Prostate gland (tissue), 2 donors: ENCODE data around the gene CENPL. TPM values are rescaled to one million over a fixed set of nuclear protein-coding genes. Genes with fewer than 3 reads are reported as not detected.
A peak's percentile ranks its signal among the peaks of the same experiment; 100 is the strongest.

Source experiments
- DNase-seq: peaks from one replicate; pipeline ENCODE4 v3.0.0-alpha.2; 2019; ENCODE audit warnings: low spot score
- H3K27ac ChIP-seq, 2 donors: fragments of 200-600 bp; sonication (generic); 2 replicates each; pipeline ENCODE4 v1.5.1; 2017 to 2019
- H3K27me3 ChIP-seq: fragments of 200-600 bp; sonication (generic); replicated peaks from 2 replicates; pipeline ENCODE4 v1.5.1; 2019; ENCODE audit not compliant: insufficient read depth
- H3K36me3 ChIP-seq, 2 donors: fragments of 200-600 bp; sonication (generic); 1 replicate in 1 of 2; 2 replicates in 1 of 2; pipeline versions ENCODE4 v1.5.1 to v1.8.1; 2017 to 2019
- H3K4me1 ChIP-seq: fragments of 200-600 bp; sonication (generic); replicated peaks from 2 replicates; pipeline ENCODE4 v1.5.1; 2019
- H3K4me3 ChIP-seq, 2 donors: fragments of 200-600 bp; sonication (generic); 2 replicates each; pipeline ENCODE4 v1.5.1; 2017 to 2019
- H3K9me3 ChIP-seq: fragments of 200-600 bp; sonication (generic); 2 replicates; pipeline ENCODE4 v1.5.1; 2017
- POLR2A ChIP-seq: fragments of 450-650 bp; IDR thresholded peaks from one replicate; pipeline ENCODE4 v1.6.1; 2016; ENCODE audit warnings: antibody characterized with exemption, mild to moderate bottlenecking
- POLR2AphosphoS5 ChIP-seq: sonication (generic); formaldehyde crosslinking; IDR thresholded peaks from one replicate; pipeline ENCODE4 v1.6.1; 2017; ENCODE audit warnings: antibody characterized with exemption
- WGBS: methylation state at CpG from one replicate; pipeline ENCODE4 v1.1.5; 2018; 5-methylcytosine and 5-hydroxymethylcytosine counted together
- intact Hi-C: fragments of 100-400 bp; cut with DNase I; formaldehyde crosslinking; loops from one replicate; pipeline ENCODE4 v1.14.2; 2022
- total RNA-seq, 2 donors: library from RNA; depleted of rRNA; stranded (reverse); fragments of >200 nt; gene quantifications; one replicate each; pipeline ENCODE4 v1.1.0, GENCODE V29; 2016
- TF ChIP-seq, protein P1 (sequence below), 4 experiments: fragments of 200-600 bp in 2 of 4; fragments of 450-650 bp in 2 of 4; sonication (generic) in 2 of 4; IDR thresholded peaks; 1 replicate in 3 of 4; 2 replicates in 1 of 4; pipeline ENCODE4 v1.5.1; 2016 to 2019; ENCODE audit warnings: antibody characterized with exemption in 4 of 4, mild to moderate bottlenecking in 2 of 4, moderate library complexity in 2 of 4

Gene CENPL
- total RNA-seq = 1 to 10 TPM; 5.7 to 9.4 TPM

GRCh38 chr1:173824315-173825081, at the start of gene CENPL, which contains the start of gene DARS2:
TSS of gene CENPL (minus strand) at chr1:173824883. CDS start at chr1:173811299, 13,584 bp downstream.
TSS of gene DARS2 (plus strand) at chr1:173824673. CDS start at chr1:173825230, 557 bp downstream.
- Histone ChIP-seq H3K27ac (peak within 1 kb of the TSS; percentile 87 to 91), H3K9me3 (no peaks in the 10 kb centered on the region), H3K27me3 (no peaks in the 10 kb centered on the region), H3K4me3 (peak within 1 kb of the TSS; percentile 55 to 62), H3K36me3 (no peaks in the 10 kb centered on the region), H3K4me1 (no peaks in the 10 kb centered on the region)
- intact Hi-C loops = loop anchor here (2.0 to 10.0 kb wide), 3 partner anchors 348 to 1080 kb away; partner anchors contain the start of gene PRDX6
- WGBS = under 1% methylated on average over 55 of the region's 55 CpGs
- DNase-seq = peak; percentile 96
- TF ChIP-seq, protein P1, sequence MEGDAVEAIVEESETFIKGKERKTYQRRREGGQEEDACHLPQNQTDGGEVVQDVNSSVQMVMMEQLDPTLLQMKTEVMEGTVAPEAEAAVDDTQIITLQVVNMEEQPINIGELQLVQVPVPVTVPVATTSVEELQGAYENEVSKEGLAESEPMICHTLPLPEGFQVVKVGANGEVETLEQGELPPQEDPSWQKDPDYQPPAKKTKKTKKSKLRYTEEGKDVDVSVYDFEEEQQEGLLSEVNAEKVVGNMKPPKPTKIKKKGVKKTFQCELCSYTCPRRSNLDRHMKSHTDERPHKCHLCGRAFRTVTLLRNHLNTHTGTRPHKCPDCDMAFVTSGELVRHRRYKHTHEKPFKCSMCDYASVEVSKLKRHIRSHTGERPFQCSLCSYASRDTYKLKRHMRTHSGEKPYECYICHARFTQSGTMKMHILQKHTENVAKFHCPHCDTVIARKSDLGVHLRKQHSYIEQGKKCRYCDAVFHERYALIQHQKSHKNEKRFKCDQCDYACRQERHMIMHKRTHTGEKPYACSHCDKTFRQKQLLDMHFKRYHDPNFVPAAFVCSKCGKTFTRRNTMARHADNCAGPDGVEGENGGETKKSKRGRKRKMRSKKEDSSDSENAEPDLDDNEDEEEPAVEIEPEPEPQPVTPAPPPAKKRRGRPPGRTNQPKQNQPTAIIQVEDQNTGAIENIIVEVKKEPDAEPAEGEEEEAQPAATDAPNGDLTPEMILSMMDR (IDR thresholded peaks at IDR 0.05) = no peak
- TF ChIP-seq POLR2AphosphoS5 (peak; percentile 94), POLR2A (peak; percentile 13)

- no peak for TF ChIP-seq POLR2AphosphoS5
- TF ChIP-seq POLR2A = no peak
- 91% methylated on average over 2 of the region's 2 CpGs for WGBS
- Histone ChIP-seq H3K9me3 (no peaks in the 10 kb centered on the region), H3K27me3 (no peaks in the 10 kb centered on the region), H3K4me3 (no peak overlapping the region), H3K4me1 (peaks cover 8% of the 10 kb centered on the region), H3K36me3 (no peaks in the 10 kb centered on the region), H3K27ac (no peak overlapping the region)
- intact Hi-C loops = no loop called here
- DNase-seq = no peak
These were observed 46.8 kb upstream of the CENPL start for GRCh38 chr1:173871500-173871899.

- no peak for DNase-seq
- no peak for TF ChIP-seq POLR2AphosphoS5
- no peak for TF ChIP-seq POLR2A
- TF ChIP-seq, protein P1 (IDR thresholded peaks at IDR 0.05) = no peak
- H3K27me3 ChIP-seq = no peaks in the 10 kb centered on the region
- H3K27ac ChIP-seq = no peak overlapping the region
- no peak overlapping the region for H3K4me3 ChIP-seq
- 79% methylated on average over 5 of the region's 5 CpGs for WGBS
- H3K36me3 ChIP-seq = no peaks in the 10 kb centered on the region
- H3K9me3 ChIP-seq = no peaks in the 10 kb centered on the region
- peaks cover 8% of the 10 kb centered on the region for H3K4me1 ChIP-seq
- intact Hi-C loops = no loop called here
These were observed 46.4 kb upstream of the CENPL start for GRCh38 chr1:173871091-173871490.

- no peak for TF ChIP-seq POLR2A
- TF ChIP-seq POLR2AphosphoS5 = no peak
- TF ChIP-seq, protein P1 (IDR thresholded peaks at IDR 0.05) = no peak
- Histone ChIP-seq H3K4me1 (peaks cover 8% of the 10 kb centered on the region), H3K9me3 (no peaks in the 10 kb centered on the region), H3K36me3 (no peaks in the 10 kb centered on the region), H3K27ac (no peak overlapping the region), H3K4me3 (no peak overlapping the region), H3K27me3 (no peaks in the 10 kb centered on the region)
- intact Hi-C loops = no loop called here
- no peak for DNase-seq
- 86% methylated on average over 15 of the region's 15 CpGs for WGBS
These were observed 45.8 kb upstream of the CENPL start for GRCh38 chr1:173870252-173871075.

- no peaks in the 10 kb centered on the region for H3K9me3 ChIP-seq
- DNase-seq = no peak
- intact Hi-C loops = no loop called here
- no peaks in the 10 kb centered on the region for H3K36me3 ChIP-seq
- WGBS = 3% methylated on average over 5 of the region's 5 CpGs
- H3K4me1 ChIP-seq = peaks cover 10% of the 10 kb centered on the region
- no peaks in the 10 kb centered on the region for H3K27me3 ChIP-seq
- TF ChIP-seq, protein P1 (IDR thresholded peaks at IDR 0.05) = no peak
- TF ChIP-seq POLR2AphosphoS5 (no peak), POLR2A (no peak)
- peak overlapping the region; percentile 79 to 97 for H3K4me3 ChIP-seq
- peak overlapping the region; percentile 98 to 99 for H3K27ac ChIP-seq
These were observed 44.3 kb upstream of the CENPL start for GRCh38 chr1:173869021-173869359.
